Thyroid gland (tissue), 4 donors: Measurements from ENCODE around the gene MAP3K9. TPM values are rescaled to one million over a fixed set of nuclear protein-coding genes. Genes with fewer than 3 reads are reported as not detected.
A peak's percentile ranks its signal among the peaks of the same experiment; 100 is the strongest.

Source experiments
- DNase-seq, 2 donors: peaks; one replicate each; pipeline ENCODE4 v3.0.0-alpha.2; 2019
- H3K27ac ChIP-seq, 3 donors: fragments of 200-600 bp; sonication (generic); 1 replicate in 2 of 3; 2 replicates in 1 of 3; pipeline ENCODE4 v1.5.1; 2016 to 2019; ENCODE audit warnings: mild to moderate bottlenecking in 1 of 3, moderate library complexity in 1 of 3
- H3K27me3 ChIP-seq: fragments of 200-600 bp; sonication (generic); one replicate; pipeline ENCODE4 v1.5.1; 2019
- H3K36me3 ChIP-seq, 2 donors: fragments of 200-600 bp; sonication (generic); one replicate each; pipeline ENCODE4 v1.5.1; 2016 to 2019
- H3K4me1 ChIP-seq, 2 donors: fragments of 200-600 bp; sonication (generic); one replicate each; pipeline ENCODE4 v1.5.1; 2017 to 2019
- H3K4me3 ChIP-seq, 3 donors: fragments of 200-600 bp; sonication (generic); replicated peaks in 1 of 3; 1 replicate in 2 of 3; 2 replicates in 1 of 3; pipeline ENCODE4 v1.5.1; 2016; ENCODE audit warnings: mild to moderate bottlenecking in 1 of 3
- H3K9me3 ChIP-seq: fragments of 200-600 bp; sonication (generic); one replicate; pipeline ENCODE4 v1.5.1; 2017
- CTCF ChIP-seq, 6 experiments: fragments of 200-600 bp in 3 of 6; fragments of 450-650 bp in 3 of 6; sonication (generic) in 3 of 6; IDR thresholded peaks; one replicate each; pipeline ENCODE4 v1.5.1; 2016 to 2019; ENCODE audit warnings: antibody characterized with exemption in 6 of 6, mild to moderate bottlenecking in 2 of 6, inconsistent platforms in 1 of 6, moderate library complexity in 1 of 6
- POLR2A ChIP-seq, 2 donors: fragments of 450-650 bp; IDR thresholded peaks; one replicate each; pipeline ENCODE4 v1.6.1; 2017; ENCODE audit warnings: antibody characterized with exemption in 2 of 2, mild to moderate bottlenecking in 2 of 2, moderate library complexity in 1 of 2
- whole genome bisulfite sequencing, 2 donors: methylation state at CpG; one replicate each; pipeline ENCODE4 v1.1.5; 2017; 5-methylcytosine and 5-hydroxymethylcytosine counted together
- intact Hi-C: fragments of 100-400 bp; cut with DNase I; formaldehyde crosslinking; loops from one replicate; pipeline ENCODE4 v1.15.1; 2023
- total RNA-seq, 4 donors: library from RNA; depleted of rRNA; stranded (reverse); fragments of >200 nt; gene quantifications; one replicate each; pipeline ENCODE4 v1.2.3, GENCODE V29; 2016

Gene MAP3K9
- 10 to 100 TPM in 2 of 4 donors, 1 to 10 TPM in 2; 7.7 to 19.7 (median 11.9) TPM for total RNA-seq

GRCh38 chr14:70809225-70810219 lies at the start of gene MAP3K9:
TSS of gene MAP3K9 (minus strand) at chr14:70809513. CDS start at chr14:70809171, 342 bp downstream.
- Histone ChIP-seq H3K4me3 (peak within 1 kb of the TSS; percentile 61 to 84 (median 82)), H3K9me3 (no peaks in the 10 kb centered on the region), H3K27me3 (no peaks in the 10 kb centered on the region), H3K27ac (peak within 1 kb of the TSS; percentile 57 to 81 (median 69)), H3K36me3 (no peaks in the 10 kb centered on the region), H3K4me1 (peaks cover 12 to 14% of the 10 kb centered on the region in 2 donors)
- intact Hi-C loops, result loop anchor here (10.0 kb wide), 1 partner anchor 95 kb away; no protein-coding TSS in a partner anchor
- TF ChIP-seq CTCF (IDR thresholded peaks at IDR 0.05) (peak in 1 of 6 experiments; percentile 1), POLR2A (IDR thresholded peaks at IDR 0.05) (peak; percentile 22 to 87)
- 3 to 9% methylated on average over 9 to 25 of the region's 89 CpGs for WGBS, 2 donors
- DNase-seq, result peak; percentile 99

- no peaks in the 10 kb centered on the region for H3K4me1 ChIP-seq
- H3K4me3 ChIP-seq, result no peak overlapping the region
- H3K27ac ChIP-seq, result no peak overlapping the region
- intact Hi-C loops, result no loop called here
- no peaks in the 10 kb centered on the region for H3K27me3 ChIP-seq
- DNase-seq, result no peak
- 82 to 86% methylated on average over 5 of the region's 5 CpGs for WGBS, 2 donors
- no peak for TF ChIP-seq CTCF (IDR thresholded peaks at IDR 0.05)
- TF ChIP-seq POLR2A (IDR thresholded peaks at IDR 0.05), result no peak
- no peaks in the 10 kb centered on the region for H3K9me3 ChIP-seq
- H3K36me3 ChIP-seq, result no peaks in the 10 kb centered on the region
Observed at GRCh38 chr14:70858641-70859040, 49.3 kb upstream of the MAP3K9 start.

- Histone ChIP-seq H3K27me3 (no peaks in the 10 kb centered on the region), H3K36me3 (no peaks in the 10 kb centered on the region), H3K4me3 (no peak overlapping the region), H3K4me1 (no peaks in the 10 kb centered on the region), H3K27ac (no peak overlapping the region), H3K9me3 (no peaks in the 10 kb centered on the region)
- TF ChIP-seq POLR2A (IDR thresholded peaks at IDR 0.05) (no peak), CTCF (IDR thresholded peaks at IDR 0.05) (no peak)
- intact Hi-C loops, result no loop called here
- DNase-seq, result no peak
- WGBS, 2 donors, result 94 to 95% methylated on average over 2 of the region's 2 CpGs
Observed at GRCh38 chr14:70857496-70857890, 48.2 kb upstream of the MAP3K9 start.

- no peak overlapping the region for H3K27ac ChIP-seq
- 88 to 90% methylated on average over 2 of the region's 2 CpGs for WGBS, 2 donors
- H3K4me3 ChIP-seq, result no peak overlapping the region
- no peaks in the 10 kb centered on the region for H3K27me3 ChIP-seq
- no peaks in the 10 kb centered on the region for H3K4me1 ChIP-seq
- no peaks in the 10 kb centered on the region for H3K36me3 ChIP-seq
- no peaks in the 10 kb centered on the region for H3K9me3 ChIP-seq
- intact Hi-C loops, result no loop called here
- no peak for DNase-seq
- no peak for TF ChIP-seq CTCF (IDR thresholded peaks at IDR 0.05)
- no peak for TF ChIP-seq POLR2A (IDR thresholded peaks at IDR 0.05)
Observed at GRCh38 chr14:70856851-70857495, 47.7 kb upstream of the MAP3K9 start.
